GM10847 (cell line): ENCODE results near the gene IGF2R.
A peak's percentile ranks its signal among the peaks of the same experiment; 100 is the strongest.

ENCODE experiments used
- POLR2A ChIP-seq: IDR thresholded peaks from 2 replicates; pipeline ENCODE4 v1.6.1; 2011; ENCODE audit not compliant: insufficient read length; ENCODE audit errors: extremely low read depth

IGF2R gene, protein sequence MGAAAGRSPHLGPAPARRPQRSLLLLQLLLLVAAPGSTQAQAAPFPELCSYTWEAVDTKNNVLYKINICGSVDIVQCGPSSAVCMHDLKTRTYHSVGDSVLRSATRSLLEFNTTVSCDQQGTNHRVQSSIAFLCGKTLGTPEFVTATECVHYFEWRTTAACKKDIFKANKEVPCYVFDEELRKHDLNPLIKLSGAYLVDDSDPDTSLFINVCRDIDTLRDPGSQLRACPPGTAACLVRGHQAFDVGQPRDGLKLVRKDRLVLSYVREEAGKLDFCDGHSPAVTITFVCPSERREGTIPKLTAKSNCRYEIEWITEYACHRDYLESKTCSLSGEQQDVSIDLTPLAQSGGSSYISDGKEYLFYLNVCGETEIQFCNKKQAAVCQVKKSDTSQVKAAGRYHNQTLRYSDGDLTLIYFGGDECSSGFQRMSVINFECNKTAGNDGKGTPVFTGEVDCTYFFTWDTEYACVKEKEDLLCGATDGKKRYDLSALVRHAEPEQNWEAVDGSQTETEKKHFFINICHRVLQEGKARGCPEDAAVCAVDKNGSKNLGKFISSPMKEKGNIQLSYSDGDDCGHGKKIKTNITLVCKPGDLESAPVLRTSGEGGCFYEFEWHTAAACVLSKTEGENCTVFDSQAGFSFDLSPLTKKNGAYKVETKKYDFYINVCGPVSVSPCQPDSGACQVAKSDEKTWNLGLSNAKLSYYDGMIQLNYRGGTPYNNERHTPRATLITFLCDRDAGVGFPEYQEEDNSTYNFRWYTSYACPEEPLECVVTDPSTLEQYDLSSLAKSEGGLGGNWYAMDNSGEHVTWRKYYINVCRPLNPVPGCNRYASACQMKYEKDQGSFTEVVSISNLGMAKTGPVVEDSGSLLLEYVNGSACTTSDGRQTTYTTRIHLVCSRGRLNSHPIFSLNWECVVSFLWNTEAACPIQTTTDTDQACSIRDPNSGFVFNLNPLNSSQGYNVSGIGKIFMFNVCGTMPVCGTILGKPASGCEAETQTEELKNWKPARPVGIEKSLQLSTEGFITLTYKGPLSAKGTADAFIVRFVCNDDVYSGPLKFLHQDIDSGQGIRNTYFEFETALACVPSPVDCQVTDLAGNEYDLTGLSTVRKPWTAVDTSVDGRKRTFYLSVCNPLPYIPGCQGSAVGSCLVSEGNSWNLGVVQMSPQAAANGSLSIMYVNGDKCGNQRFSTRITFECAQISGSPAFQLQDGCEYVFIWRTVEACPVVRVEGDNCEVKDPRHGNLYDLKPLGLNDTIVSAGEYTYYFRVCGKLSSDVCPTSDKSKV (N-terminal part only)

DNA sequence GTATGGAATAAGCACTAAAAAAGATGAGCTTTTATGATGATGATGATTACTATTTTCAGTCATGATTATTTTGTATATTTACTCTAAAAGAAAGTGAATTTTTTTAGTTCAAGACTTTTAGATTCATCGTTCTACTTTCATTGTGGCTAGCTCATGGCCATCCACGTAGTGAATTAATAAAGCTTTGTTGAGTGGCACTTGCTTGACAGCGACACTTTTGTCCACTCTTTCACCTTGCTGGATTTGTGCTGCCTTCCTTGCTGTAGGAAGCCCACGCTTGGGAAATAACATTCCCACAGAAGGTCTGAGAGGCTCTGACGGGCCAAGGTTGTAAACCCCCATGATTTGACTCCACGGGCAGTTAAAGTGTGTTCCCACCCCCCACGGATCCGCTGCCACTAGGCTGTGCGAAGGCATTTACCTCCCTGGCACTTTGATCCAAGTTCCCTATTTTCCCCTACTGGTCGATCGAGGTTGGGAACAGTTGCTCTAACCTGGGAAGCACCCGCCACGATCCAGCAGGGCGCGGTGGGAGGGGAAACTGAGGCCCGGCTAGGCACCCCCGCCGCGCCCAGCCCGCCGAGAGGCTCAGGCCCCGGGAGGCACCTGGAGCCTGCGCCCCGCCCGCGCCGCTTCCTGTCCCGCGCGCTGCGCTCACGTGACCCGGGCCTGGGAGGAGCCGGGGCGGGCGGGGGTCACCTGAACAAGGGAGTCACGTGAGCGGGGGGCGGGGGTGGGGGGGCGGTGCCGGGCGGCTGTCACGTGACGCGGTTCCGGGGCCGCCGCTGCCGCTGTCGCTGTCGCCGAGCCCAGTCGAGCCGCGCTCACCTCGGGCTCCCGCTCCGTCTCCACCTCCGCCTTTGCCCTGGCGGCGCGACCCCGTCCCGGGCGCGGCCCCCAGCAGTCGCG is at the start of gene IGF2R:
Gene IGF2R (plus strand): TSS at position 788 of the 909 bp plus-strand sequence. CDS start 165 bp downstream, outside the sequence.
- peak; percentile 79 for TF ChIP-seq POLR2A

DNA sequence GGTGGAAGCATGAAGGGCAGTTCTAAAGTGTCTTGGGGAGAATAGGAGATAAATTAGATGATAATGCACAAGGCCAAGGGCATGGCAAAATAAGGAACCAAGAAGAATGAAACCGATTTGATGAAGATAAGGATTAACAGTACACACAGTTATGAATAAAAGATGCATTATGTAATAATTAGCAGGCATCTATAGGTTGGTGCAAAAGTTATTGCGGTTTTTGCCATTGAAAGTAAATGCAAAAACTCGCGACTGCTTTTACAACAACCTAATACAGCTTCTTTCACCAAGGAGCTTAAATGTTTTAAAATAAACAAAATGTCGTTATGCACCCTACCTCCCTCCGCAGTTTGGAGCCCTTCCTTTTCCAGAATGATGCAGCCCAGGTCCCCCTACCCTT is 49.1 kb upstream of the IGF2R start:
- no peak for TF ChIP-seq POLR2A

DNA sequence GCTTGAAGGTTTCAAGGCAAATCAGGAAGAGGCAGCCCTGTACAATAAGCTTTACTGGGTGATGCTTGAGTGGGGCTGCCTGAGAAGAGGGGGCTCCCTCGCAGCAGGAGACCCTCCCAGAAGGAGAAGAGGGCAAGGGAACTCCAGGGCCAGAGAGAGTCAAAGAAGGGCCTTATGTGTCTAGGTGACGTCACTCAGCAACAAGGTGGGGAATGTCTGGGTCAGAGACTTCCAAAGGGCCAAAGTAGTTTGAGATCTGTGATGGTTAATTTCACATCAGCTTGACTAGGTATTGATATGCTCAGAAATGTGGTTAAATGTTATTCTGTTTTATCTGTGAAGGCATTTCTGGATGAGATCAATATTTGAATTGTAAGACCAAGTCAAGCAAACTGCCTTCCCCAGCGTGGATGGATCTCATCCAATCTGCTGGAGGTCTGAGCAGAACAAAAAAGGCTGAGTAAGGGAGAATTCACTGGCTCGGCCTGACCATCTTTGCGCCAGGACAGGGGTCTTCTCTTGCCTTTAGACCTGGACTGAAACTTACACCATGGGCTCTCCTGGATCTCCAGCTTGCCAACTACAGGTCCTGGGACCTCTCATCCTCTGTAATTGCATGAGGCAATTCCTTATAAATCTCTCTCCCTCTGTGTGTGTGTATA is 42.2 kb upstream of the IGF2R start:
- no peak for TF ChIP-seq POLR2A

DNA sequence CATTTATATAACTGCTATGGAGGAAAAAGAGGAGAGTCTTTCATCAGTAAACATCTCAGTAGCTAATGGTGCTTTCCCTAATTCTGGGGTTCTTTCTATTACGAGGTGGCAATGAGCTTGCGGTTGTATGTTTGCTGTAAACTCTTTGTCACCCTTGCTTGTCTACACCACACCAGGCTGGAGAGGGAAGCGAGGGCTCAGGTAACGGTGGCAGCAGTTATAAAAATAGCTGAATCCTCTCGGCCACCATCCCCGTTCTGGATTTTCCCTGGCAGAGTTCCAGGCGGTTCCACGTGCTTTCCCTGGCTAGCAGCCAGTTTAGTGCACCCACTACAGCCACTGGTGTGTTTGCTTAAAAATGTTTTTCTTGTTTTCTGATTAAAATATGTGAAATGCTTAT is 39.1 kb upstream of the IGF2R start:
- TF ChIP-seq POLR2A: no peak

DNA sequence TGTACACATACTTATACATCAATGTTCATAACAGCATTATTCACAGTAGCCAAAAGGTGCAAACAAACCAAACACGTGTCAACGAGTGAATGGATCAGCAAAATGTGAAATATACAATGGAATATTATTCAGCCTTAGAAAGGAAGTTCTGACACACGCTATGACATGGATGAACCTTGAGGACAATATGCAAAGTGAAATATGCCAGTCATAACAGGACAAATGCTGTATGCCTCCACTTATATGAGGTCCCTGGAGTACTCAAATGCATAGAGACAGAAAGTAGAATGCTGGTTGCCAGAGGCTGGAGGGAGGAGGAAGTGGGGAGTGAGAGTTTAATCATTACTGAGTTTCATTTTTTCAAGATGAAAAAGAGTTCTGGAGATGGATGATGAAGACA is 37.8 kb upstream of the IGF2R start:
- no peak for TF ChIP-seq POLR2A

DNA sequence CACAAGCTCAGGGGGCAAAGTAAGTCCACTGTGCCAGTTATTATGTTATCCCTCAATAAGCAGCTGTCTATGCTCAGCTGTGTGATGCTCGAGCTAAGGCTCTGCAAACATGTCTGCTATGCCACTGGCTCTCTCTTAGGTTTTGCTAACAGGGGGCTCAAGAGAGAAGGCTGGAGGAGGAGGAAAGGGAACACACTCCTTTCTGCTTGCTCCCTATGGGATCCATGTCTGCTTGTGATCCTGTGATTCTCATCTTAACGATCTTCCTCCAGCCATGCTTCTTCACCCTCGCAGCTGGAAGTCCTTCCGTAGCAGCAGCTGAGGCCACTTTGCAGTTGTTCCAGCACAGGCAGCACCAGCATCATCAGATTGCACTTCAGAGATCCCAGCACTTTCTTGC is 37.0 kb upstream of the IGF2R start:
- TF ChIP-seq POLR2A: no peak

DNA sequence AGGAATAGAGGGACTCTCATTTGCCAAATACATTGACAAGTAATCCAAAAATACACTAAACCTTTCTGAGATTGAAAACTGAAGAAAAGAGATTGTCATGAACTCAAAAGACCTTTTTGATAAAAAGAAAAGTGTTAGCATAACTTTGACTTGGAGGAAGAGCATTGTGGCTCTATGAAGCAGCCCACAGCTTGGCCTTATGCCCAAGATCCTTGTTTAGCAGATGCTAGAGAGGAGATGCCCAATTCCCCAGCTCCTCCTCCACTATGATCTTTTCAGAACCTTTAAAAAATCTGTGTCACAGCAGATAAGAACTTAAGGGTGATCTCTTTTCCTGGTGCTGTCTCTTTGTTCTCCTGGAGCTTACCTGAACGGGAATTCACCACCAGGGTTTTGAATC is 35.8 kb upstream of the IGF2R start:
- TF ChIP-seq POLR2A: no peak

DNA sequence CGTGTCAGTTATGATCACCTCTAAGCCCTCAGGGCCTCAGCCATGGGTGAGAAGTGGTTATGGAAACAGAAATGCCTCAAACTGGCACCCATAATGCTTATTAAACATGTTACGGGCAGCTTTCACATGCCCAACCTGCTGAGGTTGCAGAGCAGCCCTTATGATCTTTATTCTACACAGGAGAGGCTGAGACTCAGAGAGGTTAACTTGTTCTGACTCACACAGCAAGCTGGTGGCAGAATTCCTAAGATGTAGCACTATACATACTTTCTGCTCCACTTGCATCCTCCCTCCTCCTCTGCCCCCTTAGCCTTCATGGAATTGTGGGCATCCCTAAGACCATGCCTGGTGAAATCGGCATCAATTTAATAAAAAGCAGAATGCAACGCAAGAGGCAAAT is 34.7 kb upstream of the IGF2R start:
- TF ChIP-seq POLR2A: no peak

DNA sequence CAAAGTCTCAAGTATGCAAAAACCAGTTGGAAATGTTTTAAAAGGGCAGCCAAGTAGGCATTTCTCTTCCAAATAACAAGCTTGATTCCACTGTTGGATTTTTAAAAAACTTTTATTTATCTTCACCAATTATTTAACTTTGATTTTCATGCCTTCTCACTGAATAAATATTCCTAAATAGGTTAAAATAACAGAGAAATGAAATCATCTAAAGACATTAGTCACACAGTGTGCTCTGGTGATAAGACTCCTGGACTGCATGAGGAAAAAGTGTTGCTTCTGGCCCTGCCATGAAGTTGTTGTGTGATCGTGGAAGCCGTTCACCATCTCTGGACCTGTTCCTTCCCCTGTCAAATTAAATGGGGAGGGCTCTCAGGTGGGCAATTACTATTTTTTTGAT is 33.8 kb upstream of the IGF2R start:
- no peak for TF ChIP-seq POLR2A

DNA sequence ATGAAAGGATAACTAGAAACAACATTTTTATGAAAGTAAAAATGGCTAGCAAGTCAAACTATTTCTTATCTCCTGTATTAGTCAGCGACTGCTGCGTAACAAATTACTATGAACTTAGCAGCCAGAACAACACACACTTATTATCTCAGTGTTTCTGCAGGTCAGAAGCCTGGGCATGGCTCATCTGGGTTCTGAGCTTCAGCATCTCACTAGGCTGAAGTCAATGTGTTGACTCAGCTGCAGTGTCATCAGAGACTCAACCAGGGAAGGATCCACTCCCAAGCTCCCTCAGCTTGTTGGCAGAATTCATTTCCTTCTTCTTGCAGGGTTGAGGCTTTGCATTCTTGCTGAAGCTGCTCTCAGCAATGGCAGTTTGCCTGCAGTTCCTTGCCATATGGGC is 33.2 kb upstream of the IGF2R start:
- TF ChIP-seq POLR2A: no peak

DNA sequence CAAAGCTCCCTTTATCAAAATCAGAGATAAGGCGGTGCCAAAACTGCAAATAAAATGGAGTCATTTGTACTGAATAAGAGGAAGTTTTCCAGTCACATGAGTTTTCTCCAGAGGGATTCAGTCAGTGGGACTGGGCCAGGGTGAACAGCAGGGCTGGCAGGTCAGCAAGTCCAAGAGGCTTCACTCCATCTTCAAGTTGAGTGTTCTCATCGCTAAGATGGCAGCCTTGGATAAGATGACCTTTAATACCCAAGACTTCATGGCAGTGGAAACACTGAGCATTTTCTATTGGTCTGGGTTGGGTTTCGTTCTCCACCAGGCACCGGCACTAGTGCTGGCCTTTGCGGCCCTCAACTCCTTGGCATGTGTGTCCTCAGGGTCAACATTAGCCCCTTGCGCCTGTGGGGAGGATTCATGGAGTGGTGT is 29.3 kb upstream of the IGF2R start:
- no peak for TF ChIP-seq POLR2A

DNA sequence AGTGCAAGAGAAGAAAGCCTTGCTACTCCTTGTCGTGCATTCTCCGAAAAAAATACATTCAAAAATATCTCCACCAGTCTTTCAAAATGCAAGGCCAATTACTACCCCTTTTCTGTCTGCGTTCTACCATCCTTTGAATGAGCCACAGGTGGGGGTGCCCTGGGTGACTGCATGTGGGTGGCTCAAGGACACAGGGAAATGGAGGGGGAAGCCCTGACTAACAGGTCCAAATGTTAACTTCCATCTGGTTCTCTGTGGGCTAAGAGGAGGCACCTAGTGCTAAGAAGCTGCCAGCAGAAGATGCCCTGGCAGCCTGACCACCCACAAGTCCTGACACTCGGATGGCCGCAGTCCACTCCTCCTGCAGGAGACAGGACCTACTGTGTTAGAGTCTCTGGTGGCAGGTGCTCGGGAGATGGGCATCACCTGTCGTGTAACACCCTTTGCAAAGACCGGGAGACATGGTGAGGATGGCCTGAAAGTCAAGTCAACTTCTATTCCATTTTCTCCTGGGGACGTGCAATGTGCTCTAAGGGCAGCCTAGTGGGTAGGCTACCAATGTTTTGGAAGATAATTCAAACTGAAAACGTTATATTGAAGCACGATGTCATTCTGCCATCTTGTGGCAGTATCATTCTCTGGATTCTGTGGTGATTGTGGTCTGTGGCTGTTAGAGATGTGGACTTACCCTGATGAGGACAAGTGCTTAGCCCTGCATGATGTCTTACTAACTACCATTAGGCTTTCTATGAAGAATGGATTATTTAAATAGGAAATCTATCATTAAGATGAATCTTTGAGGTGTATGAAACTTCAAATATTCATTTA is 27.4 kb upstream of the IGF2R start:
- no peak for TF ChIP-seq POLR2A

DNA sequence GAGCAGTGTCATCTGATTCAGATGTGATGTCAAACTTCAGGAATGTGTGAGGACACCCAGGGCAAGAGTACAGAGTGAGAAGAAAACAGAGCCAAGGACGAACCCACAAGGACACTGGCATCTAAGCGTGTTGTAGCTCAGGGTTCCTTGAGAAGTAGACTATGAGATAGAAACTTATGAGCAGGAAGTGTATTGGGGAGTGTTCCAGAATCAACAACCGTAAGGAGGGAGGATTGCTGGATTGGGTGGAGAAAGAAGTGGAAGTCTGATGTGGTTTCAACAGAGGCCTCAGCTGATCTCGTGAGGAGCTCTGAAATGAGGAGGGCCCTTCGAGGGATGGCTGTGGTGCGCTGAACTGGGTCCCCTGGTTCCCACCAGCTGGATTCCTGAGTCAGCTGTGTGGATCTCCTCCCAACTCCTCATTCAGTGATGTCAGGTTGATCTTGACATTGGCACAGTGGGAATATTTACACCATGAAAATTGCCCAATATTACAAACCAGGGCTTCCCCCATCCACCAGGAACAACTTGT is 25.7 kb upstream of the IGF2R start:
- TF ChIP-seq POLR2A: no peak
